ENCODE results near the gene MAN1C1. TPM values are rescaled to one million over a fixed set of nuclear protein-coding genes. Genes with fewer than 3 reads are reported as not detected.

MAN1C1 gene
- total RNA-seq, 1 experiment from 2014 or later = 5.3 TPM

DNA sequence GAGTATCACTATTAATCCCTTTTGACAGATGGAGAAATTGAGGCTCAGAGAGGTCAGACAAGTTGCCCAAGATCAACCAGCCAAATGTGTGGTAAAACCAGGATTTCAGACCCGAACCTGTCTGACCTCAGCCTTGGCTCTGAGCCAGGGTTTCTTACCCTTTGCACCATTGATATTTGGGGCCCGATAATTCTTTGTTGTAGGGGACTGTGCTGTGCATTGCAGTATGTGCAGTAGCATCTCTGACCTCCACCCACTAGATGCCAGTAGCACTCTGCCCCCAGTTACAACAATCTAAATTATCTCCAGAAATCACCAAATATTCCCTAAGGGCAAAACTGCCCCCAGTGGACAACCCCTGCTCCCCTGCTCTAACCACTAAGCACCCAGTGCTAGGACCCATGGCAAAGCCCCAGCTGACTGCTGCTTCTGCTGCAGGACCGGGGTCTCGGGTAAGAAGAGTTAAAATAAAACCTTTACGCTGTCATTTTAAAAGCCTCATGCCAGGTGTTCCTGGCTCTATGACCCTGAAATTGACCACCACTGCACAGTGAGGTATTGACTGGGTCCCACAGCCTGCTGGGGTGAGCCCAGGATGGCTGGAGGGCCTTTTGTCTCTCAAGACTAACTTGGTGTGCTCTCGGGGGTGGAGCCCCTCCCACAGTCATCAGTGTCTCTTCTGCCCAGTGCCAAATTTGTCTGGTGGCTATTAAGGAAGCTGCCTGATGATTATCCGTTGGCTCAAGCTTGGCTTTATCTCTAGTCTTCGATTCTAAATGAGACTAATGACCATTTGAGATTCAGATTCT is 5.6 kb upstream of the MAN1C1 start:
- in situ Hi-C loops (cut with HindIII; ENCODE audit: low sequenced_read_pairs) = no loop called here
- DNase-seq (ENCODE audit: low spot score) = no peak

DNA sequence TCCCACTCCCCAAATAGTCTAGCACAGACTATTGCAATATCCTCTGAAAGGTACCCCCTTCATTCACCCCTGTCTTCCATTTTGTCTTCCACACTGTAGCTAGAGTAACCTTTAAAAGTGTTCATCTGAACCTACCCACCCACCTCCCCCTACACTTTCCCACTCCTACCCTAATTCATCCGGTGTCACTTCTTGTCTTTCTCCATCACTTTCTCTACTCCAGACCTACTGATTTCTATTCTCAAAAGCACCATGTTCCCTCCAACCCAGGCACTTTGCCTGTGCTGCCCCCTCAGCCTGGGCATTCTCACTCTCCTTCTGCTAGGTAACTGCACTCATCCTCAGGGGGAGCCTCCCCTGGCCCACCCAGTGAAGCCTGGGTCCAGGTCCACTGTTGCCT is 4.7 kb upstream of the MAN1C1 start:
- in situ Hi-C loops (cut with HindIII; ENCODE audit: low sequenced_read_pairs) = no loop called here
- DNase-seq (ENCODE audit: low spot score) = no peak

DNA sequence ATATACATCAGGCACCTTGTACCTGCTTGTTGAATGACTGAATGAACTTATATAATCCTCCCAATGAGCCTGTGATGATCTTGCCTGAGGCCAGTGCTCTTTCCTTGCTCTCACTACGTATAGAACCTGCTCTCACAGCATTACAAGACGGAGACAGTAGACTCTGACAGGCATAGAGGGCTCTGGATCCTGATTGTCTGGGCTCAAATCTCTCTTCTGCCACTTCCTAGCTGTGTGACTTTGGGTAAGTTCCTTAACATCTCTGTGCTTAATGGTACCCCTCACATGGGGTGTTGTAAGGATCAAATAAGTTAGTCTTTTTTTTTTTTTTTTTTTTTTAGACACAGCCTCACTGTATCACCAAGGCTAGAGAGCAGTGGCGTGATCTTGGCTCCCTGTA is 4.2 kb upstream of the MAN1C1 start:
- in situ Hi-C loops (cut with HindIII; ENCODE audit: low sequenced_read_pairs) = no loop called here
- no peak for DNase-seq (ENCODE audit: low spot score)

GRCh38 chr1:25613091-25613490 is 3.5 kb upstream of the MAN1C1 start:
- no peak for DNase-seq (ENCODE audit: low spot score)
- in situ Hi-C loops (cut with HindIII; ENCODE audit: low sequenced_read_pairs) = no loop called here

DNA sequence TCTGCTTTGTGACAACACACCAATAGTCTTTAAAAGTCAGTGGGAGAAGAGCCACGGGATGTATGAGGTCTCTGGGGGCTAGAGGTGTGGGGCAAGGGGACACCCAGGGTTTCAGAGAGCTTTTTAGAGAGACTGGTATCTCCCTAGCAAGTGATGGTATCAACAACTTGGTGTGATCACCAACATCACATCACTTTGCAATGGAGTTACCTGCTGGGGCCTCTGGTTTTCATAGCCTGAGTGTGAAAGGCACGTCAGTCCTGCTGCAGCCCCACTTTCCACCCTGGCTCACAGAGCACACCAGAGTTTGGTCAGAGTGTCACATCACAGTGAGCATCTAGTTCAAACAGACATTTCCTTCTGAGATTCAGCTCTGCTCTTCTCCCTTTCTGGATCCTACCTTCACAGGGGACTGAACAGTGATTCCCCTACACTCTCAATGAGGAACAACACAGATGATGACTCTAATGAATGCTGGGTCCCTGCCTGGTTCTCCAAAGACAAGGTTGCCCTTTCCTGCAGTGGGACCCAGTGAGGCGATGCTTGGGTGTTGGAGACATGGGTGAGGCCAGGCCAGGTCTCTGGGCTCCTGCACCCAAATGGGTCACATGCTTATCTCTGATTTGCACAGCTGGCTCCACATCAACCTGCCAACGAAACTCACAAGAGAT is 2.0 kb upstream of the MAN1C1 start:
- no peak for DNase-seq (ENCODE audit: low spot score)
- in situ Hi-C loops (cut with HindIII; ENCODE audit: low sequenced_read_pairs) = no loop called here

DNA sequence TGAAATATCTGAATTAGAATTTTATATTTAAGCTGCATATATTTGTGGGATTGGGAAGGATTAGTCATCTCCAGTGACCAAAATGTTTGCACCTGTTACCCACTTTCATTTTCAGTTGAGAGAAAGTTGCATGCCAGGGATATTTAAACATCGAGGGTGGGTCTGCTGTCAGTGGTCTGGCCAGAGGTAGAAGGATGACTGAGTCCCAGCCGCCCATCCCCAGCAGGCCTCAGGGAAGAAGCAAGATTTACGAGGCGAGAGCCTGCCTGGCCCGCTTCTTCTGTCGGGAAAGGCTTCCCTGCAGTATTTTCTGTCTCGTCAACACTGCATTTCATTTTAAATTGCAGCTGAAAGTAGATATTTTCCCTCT is 1.4 kb upstream of the MAN1C1 start:
- no peak for DNase-seq (ENCODE audit: low spot score)
- in situ Hi-C loops (cut with HindIII; ENCODE audit: low sequenced_read_pairs) = no loop called here

DNA sequence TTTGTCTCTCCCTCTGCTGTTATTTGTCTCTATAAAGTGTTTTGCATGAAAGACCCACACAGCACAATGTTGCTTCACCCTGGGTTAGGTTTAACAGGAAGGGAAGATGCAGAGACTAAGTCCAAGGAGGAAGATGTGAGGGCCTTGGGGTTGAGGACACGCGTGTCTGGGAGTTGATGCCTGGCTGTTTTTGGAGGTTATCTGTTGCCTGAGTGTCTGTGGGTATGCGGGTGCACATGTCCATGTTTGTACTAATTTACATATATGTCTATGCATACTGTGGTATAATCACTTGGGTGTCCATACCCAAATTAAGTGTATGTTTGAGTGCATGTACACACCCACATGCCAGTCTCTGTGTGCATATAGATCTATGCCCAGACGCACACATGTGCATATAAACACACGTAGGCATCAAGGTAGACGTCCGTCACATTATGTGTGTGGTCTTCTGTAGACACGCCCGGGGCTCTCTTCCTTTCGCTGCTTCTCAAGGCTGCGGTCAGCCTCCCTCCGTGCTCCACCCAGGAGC is 962 bp upstream of the MAN1C1 start:
- in situ Hi-C loops (cut with HindIII; ENCODE audit: low sequenced_read_pairs) = no loop called here
- DNase-seq (ENCODE audit: low spot score) = peak; percentile 50

- no peak for DNase-seq (ENCODE audit: low spot score)
- in situ Hi-C loops (cut with HindIII; ENCODE audit: low sequenced_read_pairs) = no loop called here
These were observed 515 bp downstream of the MAN1C1 start for GRCh38 chr1:25616987-25617624.

DNA sequence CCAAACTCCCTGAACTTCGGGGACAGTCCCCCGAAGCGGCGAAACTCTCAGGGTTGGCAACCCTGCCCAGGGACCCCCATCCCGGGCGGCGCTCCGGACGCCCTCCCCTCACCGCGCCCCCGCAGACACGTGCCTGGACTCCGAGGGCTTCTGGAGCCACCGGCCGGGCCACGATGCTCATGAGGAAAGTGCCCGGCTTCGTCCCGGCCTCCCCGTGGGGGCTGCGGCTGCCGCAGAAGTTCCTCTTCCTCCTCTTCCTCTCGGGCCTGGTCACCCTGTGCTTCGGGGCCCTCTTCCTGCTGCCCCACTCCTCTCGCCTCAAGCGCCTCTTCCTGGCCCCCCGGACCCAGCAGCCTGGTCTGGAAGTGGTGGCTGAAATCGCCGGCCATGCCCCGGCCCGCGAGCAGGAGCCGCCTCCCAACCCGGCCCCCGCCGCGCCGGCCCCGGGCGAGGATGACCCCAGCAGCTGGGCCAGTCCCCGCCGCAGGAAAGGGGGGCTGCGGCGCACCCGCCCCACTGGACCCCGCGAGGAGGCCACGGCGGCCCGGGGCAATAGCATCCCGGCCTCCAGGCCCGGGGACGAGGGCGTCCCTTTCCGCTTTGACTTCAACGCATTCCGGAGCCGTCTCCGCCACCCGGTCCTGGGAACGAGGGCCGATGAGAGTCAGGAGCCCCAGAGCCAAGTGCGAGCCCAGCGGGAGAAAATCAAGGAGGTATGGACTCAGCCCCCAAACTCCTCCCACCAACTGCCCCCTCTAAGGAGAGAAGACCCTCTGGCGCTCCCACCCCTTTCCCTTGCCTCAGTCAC is 1.2 kb downstream of the MAN1C1 start:
- DNase-seq (ENCODE audit: low spot score) = no peak
- in situ Hi-C loops (cut with HindIII; ENCODE audit: low sequenced_read_pairs) = no loop called here

- DNase-seq (ENCODE audit: low spot score) = peak; percentile 43
- in situ Hi-C loops (cut with HindIII; ENCODE audit: low sequenced_read_pairs) = no loop called here
These were observed 1.8 kb downstream of the MAN1C1 start for GRCh38 chr1:25618433-25618808.

GRCh38 chr1:25619101-25619890 is 2.7 kb downstream of the MAN1C1 start:
- peak; percentile 82 for DNase-seq (ENCODE audit: low spot score)
- in situ Hi-C loops (cut with HindIII; ENCODE audit: low sequenced_read_pairs) = no loop called here

DNA sequence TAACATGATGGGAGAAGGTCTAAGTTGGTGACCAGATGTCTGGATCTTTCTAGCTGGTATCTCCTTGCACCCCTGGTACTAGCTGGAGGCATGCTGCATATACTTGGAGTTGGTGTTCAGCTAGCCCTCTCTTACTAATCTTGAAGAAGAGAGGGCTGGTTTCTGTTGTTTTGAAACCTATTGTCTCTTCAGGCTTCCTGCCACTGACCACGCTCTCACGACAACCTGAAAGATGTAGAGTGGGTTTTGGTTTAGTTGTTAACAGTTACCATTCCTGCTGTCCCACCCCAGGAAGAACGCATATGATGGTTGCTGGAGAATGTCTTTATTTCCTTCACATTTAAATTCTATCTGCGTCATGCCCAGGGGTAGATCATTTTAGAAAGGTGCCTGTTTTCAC is 3.6 kb downstream of the MAN1C1 start:
- no peak for DNase-seq (ENCODE audit: low spot score)
- in situ Hi-C loops (cut with HindIII; ENCODE audit: low sequenced_read_pairs) = no loop called here

DNA sequence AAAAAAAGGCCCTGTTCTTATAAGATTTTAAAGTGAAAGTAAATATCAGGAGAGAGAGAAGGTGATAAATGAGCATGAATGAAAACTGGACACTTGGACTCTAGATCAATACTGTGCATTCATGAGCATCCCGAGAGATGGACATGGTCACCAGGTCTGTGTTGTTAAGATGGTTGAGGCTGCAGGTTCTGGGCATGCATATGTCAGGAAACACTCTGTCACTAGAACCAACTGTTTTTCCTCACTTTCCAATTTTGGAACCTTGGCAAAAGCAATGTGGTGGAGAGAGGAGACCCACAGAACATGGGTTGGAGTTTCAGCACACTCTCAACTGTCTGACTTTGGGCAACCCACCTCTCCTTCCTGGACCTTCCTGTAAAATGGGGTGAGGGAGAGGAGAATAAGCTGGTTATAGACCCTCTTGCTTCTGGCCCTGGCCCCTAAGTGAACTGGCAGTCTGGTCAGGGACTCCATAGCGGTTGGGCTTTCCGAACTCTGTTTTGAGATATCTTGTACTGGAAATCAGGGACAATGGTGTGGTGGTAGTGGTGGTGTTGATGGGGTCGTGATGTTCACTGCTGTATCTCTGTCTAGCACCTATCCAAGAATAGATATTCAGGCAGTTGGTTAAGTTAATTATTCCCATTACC is 4.2 kb downstream of the MAN1C1 start:
- in situ Hi-C loops (cut with HindIII; ENCODE audit: low sequenced_read_pairs) = no loop called here
- DNase-seq (ENCODE audit: low spot score) = peak; percentile 68

DNA sequence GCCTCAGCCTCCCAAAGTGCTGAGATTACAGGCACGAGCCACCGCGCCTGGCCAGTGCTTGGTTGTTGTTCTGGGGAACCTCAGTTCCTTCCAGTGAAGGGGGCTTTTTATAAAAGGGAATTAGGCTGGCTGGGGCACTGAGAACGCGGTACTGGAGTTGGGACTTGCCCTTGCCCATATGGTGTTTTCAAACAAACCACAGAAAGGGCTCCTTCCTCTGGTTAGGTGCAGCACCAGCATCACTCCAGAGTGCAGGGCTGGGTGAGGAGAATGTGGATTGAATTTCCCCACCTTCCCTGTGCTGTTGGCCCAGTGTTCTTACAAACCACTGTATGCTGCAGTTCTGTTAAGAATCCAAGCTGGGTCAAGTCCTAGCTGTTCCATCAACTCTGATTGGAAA is 5.3 kb downstream of the MAN1C1 start:
- in situ Hi-C loops (cut with HindIII; ENCODE audit: low sequenced_read_pairs) = no loop called here

DNA sequence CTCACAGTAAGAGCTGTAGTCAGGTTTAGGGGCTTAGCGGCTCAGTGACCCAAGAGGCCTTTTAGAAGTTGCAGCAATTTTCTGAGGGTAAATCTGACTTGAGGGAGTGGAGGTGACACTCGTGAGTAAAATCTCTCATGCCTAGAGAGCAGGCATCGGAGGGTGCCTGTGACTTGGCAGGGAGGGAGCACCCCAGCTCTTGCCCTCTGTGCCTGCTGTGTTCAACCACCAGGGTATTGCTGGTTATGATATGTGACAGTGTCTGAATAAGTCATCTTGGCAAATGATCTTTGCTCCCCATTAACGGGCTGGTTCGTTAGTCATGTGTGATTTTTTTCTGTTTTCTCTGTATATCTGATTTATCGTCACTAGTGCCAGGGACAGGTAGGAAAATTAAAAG is 5.9 kb downstream of the MAN1C1 start:
- DNase-seq (ENCODE audit: low spot score) = peak; percentile 32
- in situ Hi-C loops (cut with HindIII; ENCODE audit: low sequenced_read_pairs) = no loop called here

More for the DNA sequence above, 5.3 kb downstream of the MAN1C1 start:
- peak; percentile 53 for DNase-seq (ENCODE audit: low spot score)

DNA sequence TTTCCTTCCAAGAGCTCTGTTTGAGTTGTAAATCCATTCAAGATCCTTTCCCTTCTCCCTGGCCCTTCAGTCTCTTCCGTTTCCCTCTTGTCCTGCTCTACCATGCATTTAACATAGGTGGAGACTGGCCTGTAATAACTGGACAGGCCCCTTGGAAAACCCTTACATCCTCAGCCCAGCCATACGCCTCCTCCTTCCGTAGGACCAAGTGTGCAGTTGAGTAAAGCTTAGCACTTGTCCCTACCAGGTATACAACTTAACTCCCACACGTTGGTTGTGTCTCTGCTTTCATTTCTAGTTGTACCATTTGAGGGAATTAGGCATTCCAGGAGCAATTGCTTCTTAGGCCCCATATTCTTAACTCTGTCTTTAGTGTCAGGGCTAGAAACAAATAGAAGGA is 6.4 kb downstream of the MAN1C1 start:
- in situ Hi-C loops (cut with HindIII; ENCODE audit: low sequenced_read_pairs) = no loop called here
- peak; percentile 44 for DNase-seq (ENCODE audit: low spot score)

- no peak for DNase-seq (ENCODE audit: low spot score)
- in situ Hi-C loops (cut with HindIII; ENCODE audit: low sequenced_read_pairs) = no loop called here
These were observed 7.1 kb downstream of the MAN1C1 start for GRCh38 chr1:25623731-25624130.

GRCh38 chr1:25624156-25624555 is 7.6 kb downstream of the MAN1C1 start:
- no peak for DNase-seq (ENCODE audit: low spot score)
- in situ Hi-C loops (cut with HindIII; ENCODE audit: low sequenced_read_pairs) = no loop called here

Data from G401 (cell line).